ENCODE data around the gene CFAP97D2.

CFAP97D2 gene

DNA sequence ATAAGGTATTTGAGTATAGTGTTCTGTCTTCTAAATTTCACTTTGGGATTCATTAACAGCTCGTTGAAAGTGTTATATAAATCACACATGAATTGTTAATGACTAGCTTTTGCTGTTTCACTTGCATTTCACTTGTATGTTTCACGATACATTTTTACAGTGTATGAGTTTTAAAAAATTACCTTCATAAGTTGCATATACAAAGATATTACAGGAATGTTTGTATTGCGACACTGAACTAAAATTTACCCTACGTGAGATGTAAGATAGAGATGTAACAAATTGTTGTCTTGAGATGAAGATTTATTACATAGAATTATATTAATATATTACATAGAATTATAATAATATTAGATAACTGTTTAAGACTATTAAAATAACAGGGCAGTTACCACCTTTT is 57.2 kb downstream of the CFAP97D2 start:
- in situ Hi-C loops (cut with MboI; ENCODE audit: low sequenced_read_pairs, unreplicated experiment) = no loop called here
- DNase-seq (ENCODE audit: low spot score) = no peak
- TF ChIP-seq CTCF (IDR thresholded peaks at IDR 0.05; ENCODE audit: borderline replicate concordance, control extremely low read depth, extremely low read depth, insufficient read depth, missing control alignments) = no peak

DNA sequence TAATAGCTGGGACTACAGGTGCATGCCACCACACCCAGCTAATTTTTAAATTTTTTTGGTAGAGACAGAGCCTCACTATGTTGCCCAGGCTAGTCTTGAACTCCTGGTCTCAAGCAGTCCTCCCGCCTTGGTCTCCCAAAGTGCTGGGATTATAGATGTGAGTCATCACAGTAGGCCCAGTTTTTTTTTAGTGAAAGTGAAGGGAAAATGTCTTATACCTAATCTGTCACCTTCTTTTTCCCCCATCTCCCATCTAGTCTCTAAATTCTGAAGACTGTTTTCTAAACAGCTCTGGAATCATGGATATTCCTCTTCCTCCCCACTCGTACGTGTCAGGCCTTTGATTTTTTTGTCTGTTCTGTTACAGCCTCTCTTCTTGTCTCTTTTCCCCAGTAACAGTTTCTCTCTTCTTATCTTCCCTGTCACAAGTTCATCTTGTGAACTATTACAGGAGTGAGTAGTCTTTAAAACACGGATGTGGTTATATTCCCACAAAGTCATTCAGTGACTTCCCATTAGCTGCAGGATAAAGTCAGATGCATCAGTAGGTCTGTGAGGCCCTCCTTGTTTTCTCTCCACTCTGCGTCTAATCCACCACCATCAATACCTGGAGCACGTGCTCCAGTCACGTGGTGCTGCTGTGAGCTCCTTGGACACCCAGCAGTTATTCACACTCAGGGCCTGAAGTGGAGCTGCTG is 58.5 kb downstream of the CFAP97D2 start:
- no peak for TF ChIP-seq CTCF (IDR thresholded peaks at IDR 0.05; ENCODE audit: borderline replicate concordance, control extremely low read depth, extremely low read depth, insufficient read depth, missing control alignments)
- in situ Hi-C loops (cut with MboI; ENCODE audit: low sequenced_read_pairs, unreplicated experiment) = no loop called here
- no peak for DNase-seq (ENCODE audit: low spot score)

GRCh38 chr13:114241918-114242317 is 62.9 kb downstream of the CFAP97D2 start:
- TF ChIP-seq CTCF (IDR thresholded peaks at IDR 0.05; ENCODE audit: borderline replicate concordance, control extremely low read depth, extremely low read depth, insufficient read depth, missing control alignments) = no peak
- DNase-seq (ENCODE audit: low spot score) = no peak
- in situ Hi-C loops (cut with MboI; ENCODE audit: low sequenced_read_pairs, unreplicated experiment) = no loop called here

DNA sequence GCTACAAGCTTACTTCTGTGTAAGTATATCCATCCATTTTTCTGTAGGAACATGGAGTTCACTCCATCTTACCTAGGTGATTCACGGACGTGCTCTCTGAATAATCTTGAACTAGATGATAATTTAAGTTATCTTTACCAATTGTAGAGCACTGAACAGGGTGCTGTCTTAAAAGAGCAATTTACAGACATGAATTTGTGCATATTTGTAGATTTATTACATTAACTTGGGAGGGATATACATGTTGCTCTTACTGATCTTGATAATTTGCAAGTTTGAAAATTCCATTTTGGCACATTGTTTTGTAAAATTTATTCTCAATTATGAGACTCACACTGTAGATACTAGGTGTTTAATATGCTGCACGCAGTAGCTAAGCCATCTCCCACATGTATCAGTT is 64.9 kb downstream of the CFAP97D2 start:
- in situ Hi-C loops (cut with MboI; ENCODE audit: low sequenced_read_pairs, unreplicated experiment) = no loop called here
- DNase-seq (ENCODE audit: low spot score) = no peak
- TF ChIP-seq CTCF (IDR thresholded peaks at IDR 0.05; ENCODE audit: borderline replicate concordance, control extremely low read depth, extremely low read depth, insufficient read depth, missing control alignments) = no peak

DNA sequence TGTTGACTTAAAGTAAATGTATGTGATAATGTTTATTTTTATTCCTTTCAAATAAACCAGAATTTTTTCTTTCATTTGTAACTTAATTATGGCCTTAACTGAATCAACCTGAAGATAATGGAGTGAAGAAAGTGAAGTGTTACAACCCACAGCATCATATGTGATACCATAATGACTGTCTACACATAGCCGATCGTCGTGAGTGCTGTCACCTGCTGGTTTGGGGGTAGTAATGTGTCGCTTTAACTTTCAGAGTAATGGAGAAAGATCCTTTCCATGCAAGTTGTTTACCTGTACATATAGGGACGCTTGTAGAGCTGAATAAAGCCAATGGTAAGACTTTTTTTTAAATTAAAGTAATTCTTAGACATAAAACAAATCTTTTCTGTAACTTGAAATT is 65.6 kb downstream of the CFAP97D2 start:
- DNase-seq (ENCODE audit: low spot score) = no peak
- in situ Hi-C loops (cut with MboI; ENCODE audit: low sequenced_read_pairs, unreplicated experiment) = no loop called here
- TF ChIP-seq CTCF (IDR thresholded peaks at IDR 0.05; ENCODE audit: borderline replicate concordance, control extremely low read depth, extremely low read depth, insufficient read depth, missing control alignments) = no peak

DNA sequence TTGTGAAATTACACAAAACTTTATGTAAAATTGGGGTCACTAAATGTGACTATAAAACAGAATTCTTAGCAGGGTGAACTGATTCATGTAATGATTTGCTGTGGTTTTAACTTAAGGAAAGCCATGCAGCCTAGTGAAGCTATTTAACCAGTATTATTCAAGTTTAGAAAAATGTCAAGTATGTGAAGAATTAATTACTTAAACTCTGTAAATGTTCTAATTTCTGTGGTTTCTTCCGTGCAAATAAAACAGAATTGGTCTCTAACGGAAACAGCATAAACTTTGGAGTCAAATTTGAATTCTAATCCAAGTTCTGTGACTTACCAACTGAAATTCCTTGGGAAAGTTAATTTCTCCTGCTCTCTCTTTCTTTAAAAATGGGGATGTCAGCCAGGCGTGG is 69.0 kb downstream of the CFAP97D2 start:
- TF ChIP-seq CTCF (IDR thresholded peaks at IDR 0.05; ENCODE audit: borderline replicate concordance, control extremely low read depth, extremely low read depth, insufficient read depth, missing control alignments) = no peak
- no peak for DNase-seq (ENCODE audit: low spot score)
- in situ Hi-C loops (cut with MboI; ENCODE audit: low sequenced_read_pairs, unreplicated experiment) = no loop called here
